ENCODE measurements around the gene WDR82.

Gene WDR82

DNA sequence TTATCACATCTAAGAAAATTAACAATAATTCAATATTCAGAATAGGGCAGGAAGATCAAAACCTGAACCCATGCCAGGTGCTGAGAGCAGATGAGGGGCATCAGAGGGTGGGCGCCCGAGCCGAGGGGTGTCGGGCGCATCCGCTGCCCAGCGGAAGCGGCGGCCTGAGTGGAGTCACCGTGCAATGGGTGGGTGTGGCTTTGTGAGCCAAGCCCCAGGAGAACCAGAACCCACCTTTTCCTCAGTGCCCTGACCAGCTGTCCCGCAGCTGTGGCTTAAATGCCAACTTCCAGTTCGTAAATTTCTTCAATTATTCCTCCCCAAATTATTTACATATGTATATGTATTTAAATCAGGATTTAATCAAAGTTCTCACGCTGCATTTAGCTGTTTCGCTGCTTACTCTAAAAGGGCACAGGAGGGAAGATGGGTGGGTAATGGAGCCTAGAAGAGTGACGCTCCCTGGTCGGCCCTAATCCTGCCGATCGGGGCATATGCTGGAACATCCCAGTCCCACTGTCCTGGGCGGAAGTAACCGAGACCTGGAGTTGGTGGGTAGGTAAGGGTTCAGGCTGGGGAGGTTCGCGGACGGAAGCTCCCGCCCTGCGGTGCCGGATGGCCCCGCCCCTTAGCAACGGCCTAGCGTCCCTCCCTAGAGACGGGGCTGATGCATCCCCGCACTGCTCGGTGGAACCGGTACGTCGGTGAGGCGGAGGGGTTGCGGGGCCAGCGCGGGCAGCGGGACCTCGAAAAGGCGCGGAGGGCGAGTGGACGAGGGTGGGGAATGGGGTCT is 39.0 kb upstream of the WDR82 start:
- Histone ChIP-seq H3K9me3 (replicated peaks; ENCODE audit: low read length) (no peaks in the 10 kb centered on the region), H3K36me3 (ENCODE audit: insufficient read depth, low read length) (no peaks in the 10 kb centered on the region), H3K4me1 (ENCODE audit: control insufficient read depth, insufficient read depth, low read length) (peaks cover 16% of the 10 kb centered on the region), H3K4me2 (ENCODE audit: low read length) (peak overlapping the region; percentile 62), H3K4me3 (ENCODE audit: low read length) (peak overlapping the region; percentile 20), H3K27me3 (ENCODE audit: control insufficient read depth, insufficient read depth, low read length) (peaks cover 9% of the 10 kb centered on the region), H3K9ac (ENCODE audit: low read depth, low read length) (no peak overlapping the region)

GRCh38 chr3:52315977-52316764 is 37.7 kb upstream of the WDR82 start, which contains the start of gene DNAH1:
DNAH1 (plus strand) TSS chr3:52316319; CDS start chr3:52322443, 6,124 bp downstream.
- Histone ChIP-seq H3K9ac (ENCODE audit: low read depth, low read length) (no peak within 1 kb of the TSS), H3K4me3 (ENCODE audit: low read length) (no peak within 1 kb of the TSS)

GRCh38 chr3:52315006-52315405 is 36.6 kb upstream of the WDR82 start:
- Histone ChIP-seq H3K27me3 (ENCODE audit: control insufficient read depth, insufficient read depth, low read length) (peaks cover 9% of the 10 kb centered on the region), H3K9ac (ENCODE audit: low read depth, low read length) (no peak overlapping the region), H3K4me2 (ENCODE audit: low read length) (no peak overlapping the region), H3K4me1 (ENCODE audit: control insufficient read depth, insufficient read depth, low read length) (peaks cover 16% of the 10 kb centered on the region), H3K36me3 (ENCODE audit: insufficient read depth, low read length) (no peaks in the 10 kb centered on the region), H3K4me3 (ENCODE audit: low read length) (no peak overlapping the region), H3K9me3 (replicated peaks; ENCODE audit: low read length) (no peaks in the 10 kb centered on the region)

More at GRCh38 chr3:52315977-52316764, 37.7 kb upstream of the WDR82 start, which contains the start of gene DNAH1:
- Histone ChIP-seq H3K36me3 (ENCODE audit: insufficient read depth, low read length) (no peaks in the 10 kb centered on the region), H3K4me1 (ENCODE audit: control insufficient read depth, insufficient read depth, low read length) (peaks cover 16% of the 10 kb centered on the region), H3K9me3 (replicated peaks; ENCODE audit: low read length) (no peaks in the 10 kb centered on the region), H3K4me2 (ENCODE audit: low read length) (no peak within 1 kb of the TSS), H3K27me3 (ENCODE audit: control insufficient read depth, insufficient read depth, low read length) (peaks cover 9% of the 10 kb centered on the region)

GRCh38 chr3:52314489-52314888 is 36.0 kb upstream of the WDR82 start:
- H3K9ac ChIP-seq (ENCODE audit: low read depth, low read length), result no peak overlapping the region
- no peak overlapping the region for H3K4me2 ChIP-seq (ENCODE audit: low read length)
- peaks cover 9% of the 10 kb centered on the region for H3K27me3 ChIP-seq (ENCODE audit: control insufficient read depth, insufficient read depth, low read length)
- peaks cover 16% of the 10 kb centered on the region for H3K4me1 ChIP-seq (ENCODE audit: control insufficient read depth, insufficient read depth, low read length)
- H3K4me3 ChIP-seq (ENCODE audit: low read length), result no peak overlapping the region
- no peaks in the 10 kb centered on the region for H3K36me3 ChIP-seq (ENCODE audit: insufficient read depth, low read length)
- no peaks in the 10 kb centered on the region for H3K9me3 ChIP-seq (replicated peaks; ENCODE audit: low read length)

GRCh38 chr3:52313774-52314188 is 35.3 kb upstream of the WDR82 start:
- peaks cover 7% of the 10 kb centered on the region for H3K27me3 ChIP-seq (ENCODE audit: control insufficient read depth, insufficient read depth, low read length)
- H3K4me2 ChIP-seq (ENCODE audit: low read length), result peak overlapping the region; percentile 6
- peaks cover 16% of the 10 kb centered on the region for H3K4me1 ChIP-seq (ENCODE audit: control insufficient read depth, insufficient read depth, low read length)
- no peaks in the 10 kb centered on the region for H3K36me3 ChIP-seq (ENCODE audit: insufficient read depth, low read length)
- no peaks in the 10 kb centered on the region for H3K9me3 ChIP-seq (replicated peaks; ENCODE audit: low read length)
- H3K9ac ChIP-seq (ENCODE audit: low read depth, low read length), result no peak overlapping the region
- H3K4me3 ChIP-seq (ENCODE audit: low read length), result no peak overlapping the region

DNA sequence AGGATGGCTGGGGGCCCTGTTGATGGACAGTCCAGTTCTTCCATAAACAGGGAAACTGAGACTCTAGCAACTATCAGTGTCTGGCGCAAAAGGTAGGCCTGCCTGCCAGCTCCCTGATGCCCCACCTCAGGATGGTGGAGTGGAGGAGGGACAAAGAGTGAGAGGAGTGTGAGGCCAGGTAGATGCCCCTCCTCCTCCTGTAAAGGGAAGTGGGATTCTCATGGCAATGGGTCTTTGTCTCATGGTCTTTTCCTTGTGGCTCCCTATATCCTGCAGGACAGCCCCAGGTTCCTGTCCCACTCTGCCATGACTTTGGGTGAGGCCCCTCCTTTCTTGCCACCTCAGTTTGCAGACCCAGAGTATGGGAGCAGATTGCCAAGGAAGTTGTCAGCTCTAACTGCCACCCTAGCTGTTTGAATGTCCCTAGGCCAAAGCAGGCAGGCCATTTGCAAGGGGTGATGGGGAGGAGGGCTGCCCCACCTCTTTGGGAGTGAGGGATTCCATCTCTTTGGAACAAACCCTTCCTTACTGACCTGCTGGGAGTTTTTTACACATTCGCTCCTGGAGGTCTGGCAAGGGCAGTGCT is 34.8 kb upstream of the WDR82 start:
- H3K4me2 ChIP-seq (ENCODE audit: low read length), result peak overlapping the region; percentile 6
- H3K9ac ChIP-seq (ENCODE audit: low read depth, low read length), result no peak overlapping the region
- no peaks in the 10 kb centered on the region for H3K36me3 ChIP-seq (ENCODE audit: insufficient read depth, low read length)
- no peaks in the 10 kb centered on the region for H3K9me3 ChIP-seq (replicated peaks; ENCODE audit: low read length)
- H3K4me3 ChIP-seq (ENCODE audit: low read length), result no peak overlapping the region
- peaks cover 2% of the 10 kb centered on the region for H3K27me3 ChIP-seq (ENCODE audit: control insufficient read depth, insufficient read depth, low read length)
- peaks cover 16% of the 10 kb centered on the region for H3K4me1 ChIP-seq (ENCODE audit: control insufficient read depth, insufficient read depth, low read length)

- Histone ChIP-seq H3K4me2 (ENCODE audit: low read length) (no peak overlapping the region), H3K9ac (ENCODE audit: low read depth, low read length) (no peak overlapping the region), H3K27me3 (ENCODE audit: control insufficient read depth, insufficient read depth, low read length) (no peaks in the 10 kb centered on the region), H3K36me3 (ENCODE audit: insufficient read depth, low read length) (no peaks in the 10 kb centered on the region), H3K9me3 (replicated peaks; ENCODE audit: low read length) (no peaks in the 10 kb centered on the region), H3K4me3 (ENCODE audit: low read length) (no peak overlapping the region), H3K4me1 (ENCODE audit: control insufficient read depth, insufficient read depth, low read length) (peaks cover 16% of the 10 kb centered on the region)
Observed at GRCh38 chr3:52311576-52312119, 33.2 kb upstream of the WDR82 start.

GRCh38 chr3:52310861-52311575 is 32.6 kb upstream of the WDR82 start:
- H3K4me3 ChIP-seq (ENCODE audit: low read length), result no peak overlapping the region
- H3K9me3 ChIP-seq (replicated peaks; ENCODE audit: low read length), result no peaks in the 10 kb centered on the region
- no peaks in the 10 kb centered on the region for H3K27me3 ChIP-seq (ENCODE audit: control insufficient read depth, insufficient read depth, low read length)
- H3K36me3 ChIP-seq (ENCODE audit: insufficient read depth, low read length), result no peaks in the 10 kb centered on the region
- H3K9ac ChIP-seq (ENCODE audit: low read depth, low read length), result no peak overlapping the region
- H3K4me2 ChIP-seq (ENCODE audit: low read length), result no peak overlapping the region
- H3K4me1 ChIP-seq (ENCODE audit: control insufficient read depth, insufficient read depth, low read length), result peaks cover 16% of the 10 kb centered on the region

GRCh38 chr3:52308308-52308707 is 29.9 kb upstream of the WDR82 start:
- Histone ChIP-seq H3K4me1 (ENCODE audit: control insufficient read depth, insufficient read depth, low read length) (peaks cover 2% of the 10 kb centered on the region), H3K4me3 (ENCODE audit: low read length) (no peak overlapping the region), H3K9me3 (replicated peaks; ENCODE audit: low read length) (no peaks in the 10 kb centered on the region), H3K9ac (ENCODE audit: low read depth, low read length) (no peak overlapping the region), H3K4me2 (ENCODE audit: low read length) (no peak overlapping the region), H3K36me3 (ENCODE audit: insufficient read depth, low read length) (no peaks in the 10 kb centered on the region), H3K27me3 (ENCODE audit: control insufficient read depth, insufficient read depth, low read length) (no peaks in the 10 kb centered on the region)

- Histone ChIP-seq H3K9me3 (replicated peaks; ENCODE audit: low read length) (no peaks in the 10 kb centered on the region), H3K4me1 (ENCODE audit: control insufficient read depth, insufficient read depth, low read length) (no peaks in the 10 kb centered on the region), H3K4me3 (ENCODE audit: low read length) (no peak overlapping the region), H3K36me3 (ENCODE audit: insufficient read depth, low read length) (no peaks in the 10 kb centered on the region), H3K27me3 (ENCODE audit: control insufficient read depth, insufficient read depth, low read length) (no peaks in the 10 kb centered on the region), H3K4me2 (ENCODE audit: low read length) (no peak overlapping the region), H3K9ac (ENCODE audit: low read depth, low read length) (no peak overlapping the region)
Observed at GRCh38 chr3:52306978-52307377, 28.5 kb upstream of the WDR82 start.

- Histone ChIP-seq H3K27me3 (ENCODE audit: control insufficient read depth, insufficient read depth, low read length) (no peaks in the 10 kb centered on the region), H3K9me3 (replicated peaks; ENCODE audit: low read length) (no peaks in the 10 kb centered on the region), H3K9ac (ENCODE audit: low read depth, low read length) (no peak overlapping the region), H3K4me2 (ENCODE audit: low read length) (no peak overlapping the region), H3K36me3 (ENCODE audit: insufficient read depth, low read length) (no peaks in the 10 kb centered on the region), H3K4me1 (ENCODE audit: control insufficient read depth, insufficient read depth, low read length) (peaks cover 3% of the 10 kb centered on the region), H3K4me3 (ENCODE audit: low read length) (no peak overlapping the region)
Observed at GRCh38 chr3:52305926-52306325, 27.5 kb upstream of the WDR82 start.

Data from skeletal muscle satellite cell (primary cell).